Measurements from ENCODE around the gene CPA5. TPM values are rescaled to one million over a fixed set of nuclear protein-coding genes. Genes with fewer than 3 reads are reported as not detected.

CPA5 gene
- total RNA-seq, 1 donor from 2014 or later: not detected

DNA sequence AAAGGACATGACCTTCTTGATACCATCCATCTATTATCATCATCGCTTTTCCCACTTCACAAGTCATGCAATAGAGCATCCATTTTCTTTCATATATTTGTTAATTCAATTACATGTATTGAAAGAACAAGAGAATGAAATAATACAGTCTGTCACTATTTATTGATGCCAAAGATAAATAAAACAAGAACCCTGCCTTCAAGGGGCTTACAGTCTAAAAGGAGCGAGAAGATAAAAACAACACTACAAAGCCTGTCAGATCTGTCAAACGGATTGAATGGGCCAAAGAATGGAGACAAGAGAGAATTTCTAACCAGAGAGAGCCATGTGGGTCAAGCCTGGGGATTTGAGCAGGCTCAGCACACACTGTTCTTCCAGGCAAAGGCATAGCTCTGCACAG is 15.9 kb downstream of the CPA5 start:
- TF ChIP-seq EZH2 (IDR thresholded peaks at IDR 0.05) (no peak), EZH2phosphoT487 (IDR thresholded peaks at IDR 0.05) (no peak)
- TF ChIP-seq, protein P1, sequence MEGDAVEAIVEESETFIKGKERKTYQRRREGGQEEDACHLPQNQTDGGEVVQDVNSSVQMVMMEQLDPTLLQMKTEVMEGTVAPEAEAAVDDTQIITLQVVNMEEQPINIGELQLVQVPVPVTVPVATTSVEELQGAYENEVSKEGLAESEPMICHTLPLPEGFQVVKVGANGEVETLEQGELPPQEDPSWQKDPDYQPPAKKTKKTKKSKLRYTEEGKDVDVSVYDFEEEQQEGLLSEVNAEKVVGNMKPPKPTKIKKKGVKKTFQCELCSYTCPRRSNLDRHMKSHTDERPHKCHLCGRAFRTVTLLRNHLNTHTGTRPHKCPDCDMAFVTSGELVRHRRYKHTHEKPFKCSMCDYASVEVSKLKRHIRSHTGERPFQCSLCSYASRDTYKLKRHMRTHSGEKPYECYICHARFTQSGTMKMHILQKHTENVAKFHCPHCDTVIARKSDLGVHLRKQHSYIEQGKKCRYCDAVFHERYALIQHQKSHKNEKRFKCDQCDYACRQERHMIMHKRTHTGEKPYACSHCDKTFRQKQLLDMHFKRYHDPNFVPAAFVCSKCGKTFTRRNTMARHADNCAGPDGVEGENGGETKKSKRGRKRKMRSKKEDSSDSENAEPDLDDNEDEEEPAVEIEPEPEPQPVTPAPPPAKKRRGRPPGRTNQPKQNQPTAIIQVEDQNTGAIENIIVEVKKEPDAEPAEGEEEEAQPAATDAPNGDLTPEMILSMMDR (IDR thresholded peaks at IDR 0.05): no peak
- peaks cover 12% of the 10 kb centered on the region for H3K27me3 Mint-ChIP-seq (ENCODE audit: insufficient read depth, low read depth)
- Histone ChIP-seq H3K9ac (no peak overlapping the region), H3K27ac (no peak overlapping the region), H3K4me2 (no peak overlapping the region), H3K27me3 (no peaks in the 10 kb centered on the region), H3K36me3 (no peaks in the 10 kb centered on the region), H3F3A (ENCODE audit: low read depth) (peaks cover 5% of the 10 kb centered on the region), H3K9me3 (ENCODE audit: low read depth) (no peaks in the 10 kb centered on the region), H3K4me1 (peaks cover 10% of the 10 kb centered on the region), H3K4me3 (no peak overlapping the region), H3K79me2 (ENCODE audit: low read depth) (no peaks in the 10 kb centered on the region), H2AFZ (replicated peaks) (no peak overlapping the region), H4K20me1 (ENCODE audit: low read depth) (no peaks in the 10 kb centered on the region)
- peaks cover 27% of the 10 kb centered on the region for H3K9me3 Mint-ChIP-seq
- peaks cover 36% of the 10 kb centered on the region for H3K4me1 Mint-ChIP-seq
- H3K27ac Mint-ChIP-seq: no peak overlapping the region
- H3K36me3 Mint-ChIP-seq: peaks cover 4% of the 10 kb centered on the region
- DNase-seq (ENCODE audit: low spot score): no peak
- H3K4me3 Mint-ChIP-seq: no peak overlapping the region

DNA sequence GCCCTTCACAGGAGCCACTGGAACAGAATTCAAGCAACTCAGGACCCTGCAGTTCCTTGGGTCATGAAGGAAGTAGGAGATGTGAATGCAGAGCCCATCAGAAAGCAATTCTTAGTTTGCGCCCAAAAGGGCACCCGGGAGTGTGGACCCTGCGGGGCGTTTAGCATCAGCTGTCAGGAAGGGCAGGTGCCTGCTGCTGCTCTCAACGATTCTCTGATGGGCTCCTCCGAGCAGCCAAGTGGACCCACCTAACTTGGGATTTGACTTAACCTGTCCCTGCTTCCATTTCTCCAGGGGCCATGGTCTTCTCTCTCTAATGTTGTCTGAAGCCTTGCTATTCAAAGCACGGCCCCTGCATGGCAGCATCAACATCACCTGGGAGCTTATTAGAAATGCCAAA is 17.1 kb downstream of the CPA5 start:
- no peak overlapping the region for H3K4me3 ChIP-seq
- peaks cover 1% of the 10 kb centered on the region for H3K4me1 ChIP-seq
- H3K4me3 Mint-ChIP-seq: no peak overlapping the region
- no peaks in the 10 kb centered on the region for H4K20me1 ChIP-seq (ENCODE audit: low read depth)
- no peak overlapping the region for H2AFZ ChIP-seq (replicated peaks)
- H3K27me3 ChIP-seq: no peaks in the 10 kb centered on the region
- H3K4me1 Mint-ChIP-seq: peaks cover 38% of the 10 kb centered on the region
- peaks cover 1% of the 10 kb centered on the region for H3F3A ChIP-seq (ENCODE audit: low read depth)
- no peak for DNase-seq (ENCODE audit: low spot score)
- H3K36me3 ChIP-seq: no peaks in the 10 kb centered on the region
- H3K9ac ChIP-seq: no peak overlapping the region
- H3K27me3 Mint-ChIP-seq (ENCODE audit: insufficient read depth, low read depth): peaks cover 12% of the 10 kb centered on the region
- no peak for TF ChIP-seq EZH2 (IDR thresholded peaks at IDR 0.05)
- TF ChIP-seq, protein P1 (IDR thresholded peaks at IDR 0.05): no peak
- no peak for TF ChIP-seq EZH2phosphoT487 (IDR thresholded peaks at IDR 0.05)
- H3K4me2 ChIP-seq: no peak overlapping the region
- no peak overlapping the region for H3K27ac Mint-ChIP-seq
- no peaks in the 10 kb centered on the region for H3K9me3 ChIP-seq (ENCODE audit: low read depth)
- peaks cover 4% of the 10 kb centered on the region for H3K36me3 Mint-ChIP-seq
- no peak overlapping the region for H3K27ac ChIP-seq
- no peaks in the 10 kb centered on the region for H3K79me2 ChIP-seq (ENCODE audit: low read depth)
- H3K9me3 Mint-ChIP-seq: peaks cover 27% of the 10 kb centered on the region

DNA sequence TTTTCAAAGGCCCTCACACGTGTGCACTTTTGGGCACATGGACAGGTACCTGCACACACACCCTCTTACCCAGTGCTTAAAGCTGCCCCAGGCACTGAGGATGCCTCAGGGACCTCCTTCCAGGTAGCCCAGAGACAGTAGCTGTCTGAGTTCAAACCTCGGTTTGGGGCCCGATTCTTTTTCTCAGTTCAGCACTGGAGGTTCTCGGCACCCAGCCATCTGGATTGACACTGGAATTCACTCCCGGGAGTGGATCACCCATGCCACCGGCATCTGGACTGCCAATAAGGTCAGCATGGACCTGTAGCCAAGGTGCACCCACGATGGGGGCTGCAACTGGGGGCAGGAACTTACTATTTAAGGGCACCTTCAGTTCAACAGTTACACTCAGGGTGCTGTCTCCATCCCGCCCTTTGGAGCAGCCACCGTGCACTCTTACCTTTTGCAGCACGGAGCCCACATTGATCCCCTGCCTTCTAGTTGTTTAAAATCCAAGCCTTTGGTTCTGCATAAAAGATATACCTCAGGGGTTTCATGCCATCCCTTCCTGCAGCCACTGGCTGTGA is 17.7 kb downstream of the CPA5 start:
- Histone ChIP-seq H2AFZ (replicated peaks) (no peak overlapping the region), H3K4me3 (no peak overlapping the region), H4K20me1 (ENCODE audit: low read depth) (no peaks in the 10 kb centered on the region), H3K9ac (no peak overlapping the region), H3K79me2 (ENCODE audit: low read depth) (no peaks in the 10 kb centered on the region), H3K4me2 (no peak overlapping the region), H3K36me3 (no peaks in the 10 kb centered on the region), H3K4me1 (no peaks in the 10 kb centered on the region), H3K27ac (no peak overlapping the region), H3K27me3 (no peaks in the 10 kb centered on the region), H3K9me3 (ENCODE audit: low read depth) (no peaks in the 10 kb centered on the region), H3F3A (ENCODE audit: low read depth) (no peaks in the 10 kb centered on the region)
- H3K4me3 Mint-ChIP-seq: peak overlapping the region; percentile 19
- H3K27me3 Mint-ChIP-seq (ENCODE audit: insufficient read depth, low read depth): peaks cover 11% of the 10 kb centered on the region
- peaks cover 4% of the 10 kb centered on the region for H3K36me3 Mint-ChIP-seq
- TF ChIP-seq EZH2 (IDR thresholded peaks at IDR 0.05): no peak
- TF ChIP-seq, protein P1 (IDR thresholded peaks at IDR 0.05): no peak
- TF ChIP-seq EZH2phosphoT487 (IDR thresholded peaks at IDR 0.05): no peak
- H3K27ac Mint-ChIP-seq: peak overlapping the region; percentile 72
- peaks cover 38% of the 10 kb centered on the region for H3K4me1 Mint-ChIP-seq
- peaks cover 27% of the 10 kb centered on the region for H3K9me3 Mint-ChIP-seq
- DNase-seq (ENCODE audit: low spot score): no peak
